ENCODE results near the gene HNRNPH1. TPM values are rescaled to one million over a fixed set of nuclear protein-coding genes. Genes with fewer than 3 reads are reported as not detected.
A peak's percentile ranks its signal among the peaks of the same experiment; 100 is the strongest.

Gene HNRNPH1
- total RNA-seq, 1 experiment from 2014 or later = 865 TPM

DNA sequence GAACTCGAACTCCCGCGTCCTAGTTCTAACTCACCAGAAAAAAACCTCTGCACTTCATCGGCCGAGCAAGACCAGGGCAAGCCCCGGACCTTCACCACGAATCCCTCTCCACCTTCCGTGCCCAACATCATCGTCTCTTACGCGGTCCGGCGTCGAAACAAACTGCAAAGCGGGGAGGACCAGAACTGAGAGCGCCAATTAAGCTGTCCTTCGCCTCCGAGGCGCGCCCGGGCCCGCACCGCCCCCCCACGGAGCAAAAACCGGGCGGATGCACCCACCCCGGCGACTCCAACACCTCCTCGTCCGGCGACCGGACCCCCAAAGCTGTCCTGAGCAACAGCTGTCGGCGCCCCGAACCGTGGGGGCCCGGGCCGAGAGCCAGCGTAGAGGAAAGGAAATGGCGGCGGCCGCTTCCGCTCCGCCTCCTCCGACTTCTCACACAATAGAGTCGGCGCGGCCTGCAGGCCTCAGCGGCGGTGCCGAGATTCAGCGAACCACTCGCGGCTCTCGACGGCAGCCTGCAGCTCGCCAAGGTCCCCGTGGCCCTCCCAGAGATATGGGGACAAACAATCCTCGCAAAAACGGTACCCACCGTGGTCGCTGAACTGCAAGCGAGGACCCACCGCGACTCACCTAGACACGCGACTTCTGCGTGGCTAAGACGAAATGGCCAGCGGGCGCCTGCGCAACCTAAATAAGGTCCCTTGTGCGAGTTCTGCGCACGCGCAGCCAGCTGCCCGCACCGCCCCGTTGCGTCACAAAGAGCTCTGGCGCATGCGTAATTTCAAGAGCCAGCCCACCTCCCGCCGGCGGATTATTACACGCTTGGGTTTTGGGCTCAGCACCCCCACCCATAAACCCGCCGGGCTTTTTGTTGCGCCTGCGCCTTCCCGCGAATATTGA, at the start of gene HNRNPH1 (continued):
- TF ChIP-seq MYBL2 (CRISPR knock-in tag; IDR thresholded peaks at IDR 0.05) (peak; percentile 51; the same call in 1 of the 2 replicates), ZNF396 (CRISPR knock-in tag; IDR thresholded peaks at IDR 0.05; ENCODE audit: borderline replicate concordance) (no peak), SMAD3 (CRISPR knock-in tag; IDR thresholded peaks at IDR 0.05; ENCODE audit: borderline replicate concordance) (peak; percentile 78), NR1H2 (CRISPR knock-in tag; IDR thresholded peaks at IDR 0.05) (no peak), ZNF317 (CRISPR knock-in tag; IDR thresholded peaks at IDR 0.05; ENCODE audit: borderline replicate concordance, low read depth) (0 out of 2 replicates have a peak, but pooled peaks have one; percentile 15), ATF1 (CRISPR knock-in tag; IDR thresholded peaks at IDR 0.05) (peak; percentile 89; the same call in 1 of the 2 replicates), MXD4 (CRISPR knock-in tag; IDR thresholded peaks at IDR 0.05; ENCODE audit: borderline replicate concordance) (no peak), ZNF263 (CRISPR knock-in tag; IDR thresholded peaks at IDR 0.05; ENCODE audit: low read depth) (peak; percentile 48; the same call in 1 of the 2 replicates), E2F4 (CRISPR knock-in tag; IDR thresholded peaks at IDR 0.05; ENCODE audit: borderline replicate concordance, low read depth) (peak; percentile 71), CREM (CRISPR knock-in tag; IDR thresholded peaks at IDR 0.05) (no peak), CBFB (CRISPR knock-in tag; IDR thresholded peaks at IDR 0.05; ENCODE audit: low read depth) (no peak), JAZF1 (CRISPR knock-in tag; IDR thresholded peaks at IDR 0.05) (no peak), MLX (CRISPR knock-in tag; IDR thresholded peaks at IDR 0.05) (peak; percentile 83), GABPB1 (CRISPR knock-in tag; IDR thresholded peaks at IDR 0.05) (peak; percentile 78; the same call in 1 of the 2 replicates), IRF2 (CRISPR knock-in tag; IDR thresholded peaks at IDR 0.05; ENCODE audit: borderline replicate concordance, low read depth) (no peak)
- TF ChIP-seq, protein P1, sequence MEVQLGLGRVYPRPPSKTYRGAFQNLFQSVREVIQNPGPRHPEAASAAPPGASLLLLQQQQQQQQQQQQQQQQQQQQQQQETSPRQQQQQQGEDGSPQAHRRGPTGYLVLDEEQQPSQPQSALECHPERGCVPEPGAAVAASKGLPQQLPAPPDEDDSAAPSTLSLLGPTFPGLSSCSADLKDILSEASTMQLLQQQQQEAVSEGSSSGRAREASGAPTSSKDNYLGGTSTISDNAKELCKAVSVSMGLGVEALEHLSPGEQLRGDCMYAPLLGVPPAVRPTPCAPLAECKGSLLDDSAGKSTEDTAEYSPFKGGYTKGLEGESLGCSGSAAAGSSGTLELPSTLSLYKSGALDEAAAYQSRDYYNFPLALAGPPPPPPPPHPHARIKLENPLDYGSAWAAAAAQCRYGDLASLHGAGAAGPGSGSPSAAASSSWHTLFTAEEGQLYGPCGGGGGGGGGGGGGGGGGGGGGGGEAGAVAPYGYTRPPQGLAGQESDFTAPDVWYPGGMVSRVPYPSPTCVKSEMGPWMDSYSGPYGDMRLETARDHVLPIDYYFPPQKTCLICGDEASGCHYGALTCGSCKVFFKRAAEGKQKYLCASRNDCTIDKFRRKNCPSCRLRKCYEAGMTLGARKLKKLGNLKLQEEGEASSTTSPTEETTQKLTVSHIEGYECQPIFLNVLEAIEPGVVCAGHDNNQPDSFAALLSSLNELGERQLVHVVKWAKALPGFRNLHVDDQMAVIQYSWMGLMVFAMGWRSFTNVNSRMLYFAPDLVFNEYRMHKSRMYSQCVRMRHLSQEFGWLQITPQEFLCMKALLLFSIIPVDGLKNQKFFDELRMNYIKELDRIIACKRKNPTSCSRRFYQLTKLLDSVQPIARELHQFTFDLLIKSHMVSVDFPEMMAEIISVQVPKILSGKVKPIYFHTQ (CRISPR knock-in tag; IDR thresholded peaks at IDR 0.05) = no peak; the same call in 1 of the 2 replicates
- TF ChIP-seq, protein P2, sequence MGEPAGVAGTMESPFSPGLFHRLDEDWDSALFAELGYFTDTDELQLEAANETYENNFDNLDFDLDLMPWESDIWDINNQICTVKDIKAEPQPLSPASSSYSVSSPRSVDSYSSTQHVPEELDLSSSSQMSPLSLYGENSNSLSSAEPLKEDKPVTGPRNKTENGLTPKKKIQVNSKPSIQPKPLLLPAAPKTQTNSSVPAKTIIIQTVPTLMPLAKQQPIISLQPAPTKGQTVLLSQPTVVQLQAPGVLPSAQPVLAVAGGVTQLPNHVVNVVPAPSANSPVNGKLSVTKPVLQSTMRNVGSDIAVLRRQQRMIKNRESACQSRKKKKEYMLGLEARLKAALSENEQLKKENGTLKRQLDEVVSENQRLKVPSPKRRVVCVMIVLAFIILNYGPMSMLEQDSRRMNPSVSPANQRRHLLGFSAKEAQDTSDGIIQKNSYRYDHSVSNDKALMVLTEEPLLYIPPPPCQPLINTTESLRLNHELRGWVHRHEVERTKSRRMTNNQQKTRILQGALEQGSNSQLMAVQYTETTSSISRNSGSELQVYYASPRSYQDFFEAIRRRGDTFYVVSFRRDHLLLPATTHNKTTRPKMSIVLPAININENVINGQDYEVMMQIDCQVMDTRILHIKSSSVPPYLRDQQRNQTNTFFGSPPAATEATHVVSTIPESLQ (CRISPR knock-in tag; IDR thresholded peaks at IDR 0.05) = no peak

GRCh38 chr5:179668391-179668790, 44.9 kb upstream of the HNRNPH1 start:
- no peak overlapping the region for H3K4me3 Mint-ChIP-seq
- TF ChIP-seq TCF7 (CRISPR knock-in tag; IDR thresholded peaks at IDR 0.05; ENCODE audit: low read depth) (no peak), ETV6 (CRISPR knock-in tag; IDR thresholded peaks at IDR 0.05) (0 out of 2 replicates have a peak, but pooled peaks have one; percentile 17), ZBTB21 (CRISPR knock-in tag; IDR thresholded peaks at IDR 0.05; ENCODE audit: borderline replicate concordance) (no peak), ZNF121 (CRISPR knock-in tag; IDR thresholded peaks at IDR 0.05) (no peak), GABPB1 (CRISPR knock-in tag; IDR thresholded peaks at IDR 0.05) (no peak), SOX15 (CRISPR knock-in tag; IDR thresholded peaks at IDR 0.05) (no peak), E2F5 (CRISPR knock-in tag; IDR thresholded peaks at IDR 0.05) (no peak), MXD4 (CRISPR knock-in tag; IDR thresholded peaks at IDR 0.05; ENCODE audit: borderline replicate concordance) (no peak), CTCF (IDR thresholded peaks at IDR 0.05) (peak; percentile 88)

More at GRCh38 chr5:179668391-179668790, 44.9 kb upstream of the HNRNPH1 start:
- ATAC-seq = peak; percentile 97
- no peak overlapping the region for H3K27ac Mint-ChIP-seq
- H3K9me3 Mint-ChIP-seq = no peaks in the 10 kb centered on the region
- H3K4me1 Mint-ChIP-seq = no peaks in the 10 kb centered on the region; the same call in 1 of the 2 replicates
- POLR2A ChIA-PET = interaction anchor here (0.6 to 1.8 kb wide), 4 partner anchors 10 to 109 kb away, joined by 3 to 8 read pairs (median 4); partner anchors contain the start of gene HNRNPH1
- H3K27me3 Mint-ChIP-seq (ENCODE audit: low read depth) = no peaks in the 10 kb centered on the region
- H3K36me3 Mint-ChIP-seq = peaks cover 7% of the 10 kb centered on the region
- DNase-seq (ENCODE audit: low spot score) = peak; percentile 82
- CTCF ChIA-PET = interaction anchor here (0.5 to 2.7 kb wide), 37 partner anchors 8 to 525 kb away, joined by 3 to 37 read pairs (median 5); partner anchors contain the start of genes CBY3 and HNRNPH1
